AG09309 (cell line): ENCODE data around the gene SERPINB6.
"Not testable (repeated sequence)": the region's sequence is repeated elsewhere in the genome, so short reads cannot be mapped to it uniquely, and the experiment has no call there.

Experiments
- DNase-seq: peaks from one replicate; pipeline ENCODE4 v3.0.0-alpha.2; 2010; ENCODE audit warnings: low read depth
- H3K4me3 ChIP-seq: 2 replicates; pipeline ENCODE4 v1.5.1; 2011; ENCODE audit warnings: mild to moderate bottlenecking, low read depth, low read length, moderate library complexity; ENCODE audit not compliant: control insufficient read depth
- TF ChIP-seq, protein P1 (sequence below): IDR thresholded peaks from 2 replicates; pipeline ENCODE4 v1.5.1; 2011; ENCODE audit warnings: mild to moderate bottlenecking, low read depth, low read length, inconsistent platforms; ENCODE audit not compliant: insufficient read depth, control insufficient read depth; ENCODE audit errors: missing control alignments

The SERPINB6 gene

DNA sequence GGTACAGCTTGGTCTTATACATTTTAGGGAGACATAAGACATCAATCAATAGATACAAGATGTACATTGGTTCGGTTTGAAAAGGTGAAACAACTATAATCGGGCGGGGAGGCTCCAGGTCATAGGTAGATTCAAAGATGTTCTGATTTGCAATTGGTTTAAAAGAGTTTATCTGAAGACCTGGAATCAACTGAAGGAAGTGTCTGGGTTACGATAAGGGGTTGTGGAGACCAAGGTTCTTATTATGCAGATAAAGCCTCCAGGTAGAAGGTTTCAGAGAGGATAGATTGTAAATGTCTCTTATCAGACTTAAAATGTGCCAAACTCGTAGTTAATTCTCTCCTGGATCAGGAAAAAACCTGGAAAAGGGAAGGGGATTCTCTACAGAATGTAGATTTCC is 5.9 kb upstream of the SERPINB6 start:
- TF ChIP-seq, protein P1, sequence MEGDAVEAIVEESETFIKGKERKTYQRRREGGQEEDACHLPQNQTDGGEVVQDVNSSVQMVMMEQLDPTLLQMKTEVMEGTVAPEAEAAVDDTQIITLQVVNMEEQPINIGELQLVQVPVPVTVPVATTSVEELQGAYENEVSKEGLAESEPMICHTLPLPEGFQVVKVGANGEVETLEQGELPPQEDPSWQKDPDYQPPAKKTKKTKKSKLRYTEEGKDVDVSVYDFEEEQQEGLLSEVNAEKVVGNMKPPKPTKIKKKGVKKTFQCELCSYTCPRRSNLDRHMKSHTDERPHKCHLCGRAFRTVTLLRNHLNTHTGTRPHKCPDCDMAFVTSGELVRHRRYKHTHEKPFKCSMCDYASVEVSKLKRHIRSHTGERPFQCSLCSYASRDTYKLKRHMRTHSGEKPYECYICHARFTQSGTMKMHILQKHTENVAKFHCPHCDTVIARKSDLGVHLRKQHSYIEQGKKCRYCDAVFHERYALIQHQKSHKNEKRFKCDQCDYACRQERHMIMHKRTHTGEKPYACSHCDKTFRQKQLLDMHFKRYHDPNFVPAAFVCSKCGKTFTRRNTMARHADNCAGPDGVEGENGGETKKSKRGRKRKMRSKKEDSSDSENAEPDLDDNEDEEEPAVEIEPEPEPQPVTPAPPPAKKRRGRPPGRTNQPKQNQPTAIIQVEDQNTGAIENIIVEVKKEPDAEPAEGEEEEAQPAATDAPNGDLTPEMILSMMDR, result no peak
- H3K4me3 ChIP-seq, result no peak overlapping the region
- DNase-seq, result no peak

- TF ChIP-seq, protein P1, result no peak
- DNase-seq, result no peak
- H3K4me3 ChIP-seq, result no peak overlapping the region
Observed at GRCh38 chr6:2976571-2977085, 5.3 kb upstream of the SERPINB6 start.

DNA sequence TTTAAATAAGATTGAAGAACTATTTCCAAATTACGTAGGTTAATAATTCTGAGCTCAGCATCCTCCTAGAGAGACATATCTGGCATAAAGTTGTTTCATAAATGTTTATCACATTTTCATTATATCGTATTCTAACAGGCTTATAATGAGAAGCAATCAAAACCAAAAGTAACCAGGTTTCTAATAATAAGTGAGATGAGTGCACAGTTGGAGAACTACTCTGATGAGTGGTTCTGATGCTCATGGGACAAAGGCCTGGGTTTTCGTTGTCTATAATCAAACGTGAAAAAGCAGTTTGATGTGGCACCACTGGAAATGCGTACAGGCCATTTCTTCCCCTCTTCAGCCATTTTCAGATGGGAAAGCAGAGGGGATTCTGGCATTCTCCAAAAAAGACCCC is 4.7 kb upstream of the SERPINB6 start:
- DNase-seq, result no peak
- TF ChIP-seq, protein P1, result no peak
- no peak overlapping the region for H3K4me3 ChIP-seq

DNA sequence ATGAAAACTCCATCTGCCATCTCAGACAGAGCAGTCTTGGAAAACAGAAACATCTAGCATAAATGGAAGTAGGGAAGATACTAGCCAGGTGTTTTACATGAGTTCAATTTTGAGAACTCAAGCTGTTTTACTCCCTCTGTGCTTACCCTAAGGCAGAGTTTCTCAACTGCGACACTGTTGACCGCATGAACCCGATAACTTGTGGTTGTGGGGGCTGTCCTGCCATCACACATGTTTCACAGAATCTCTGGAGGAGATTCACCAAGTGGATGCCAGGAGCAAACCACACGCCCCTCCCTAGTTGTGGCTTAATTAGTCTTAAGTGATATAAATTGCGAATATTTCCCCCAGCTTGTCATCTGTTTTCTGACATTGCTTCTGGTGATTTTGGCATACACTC is 2.3 kb upstream of the SERPINB6 start:
- no peak overlapping the region for H3K4me3 ChIP-seq
- TF ChIP-seq, protein P1, result no peak
- DNase-seq, result no peak

GRCh38 chr6:2973180-2973579 is 1.8 kb upstream of the SERPINB6 start:
- DNase-seq, H3K4me3 ChIP-seq: not testable (repeated sequence)

GRCh38 chr6:2972685-2973084 is 1.3 kb upstream of the SERPINB6 start:
- not testable (repeated sequence) for DNase-seq, H3K4me3 ChIP-seq

DNA sequence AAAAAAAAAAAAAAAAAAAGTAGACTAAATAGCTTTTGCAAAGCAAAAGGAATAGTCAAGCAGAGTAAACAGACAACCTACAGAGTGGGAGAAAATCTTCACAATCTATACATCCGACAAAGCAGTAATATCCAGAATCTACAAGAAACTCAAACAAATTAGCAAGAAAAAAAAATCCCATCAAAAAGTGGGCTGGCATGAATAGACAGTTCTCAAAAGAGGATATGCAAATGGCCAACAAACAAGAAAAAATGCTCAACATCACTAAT is 786 bp upstream of the SERPINB6 start:
- not testable (repeated sequence) for DNase-seq
- peak overlapping the region; percentile 64 for H3K4me3 ChIP-seq

DNA sequence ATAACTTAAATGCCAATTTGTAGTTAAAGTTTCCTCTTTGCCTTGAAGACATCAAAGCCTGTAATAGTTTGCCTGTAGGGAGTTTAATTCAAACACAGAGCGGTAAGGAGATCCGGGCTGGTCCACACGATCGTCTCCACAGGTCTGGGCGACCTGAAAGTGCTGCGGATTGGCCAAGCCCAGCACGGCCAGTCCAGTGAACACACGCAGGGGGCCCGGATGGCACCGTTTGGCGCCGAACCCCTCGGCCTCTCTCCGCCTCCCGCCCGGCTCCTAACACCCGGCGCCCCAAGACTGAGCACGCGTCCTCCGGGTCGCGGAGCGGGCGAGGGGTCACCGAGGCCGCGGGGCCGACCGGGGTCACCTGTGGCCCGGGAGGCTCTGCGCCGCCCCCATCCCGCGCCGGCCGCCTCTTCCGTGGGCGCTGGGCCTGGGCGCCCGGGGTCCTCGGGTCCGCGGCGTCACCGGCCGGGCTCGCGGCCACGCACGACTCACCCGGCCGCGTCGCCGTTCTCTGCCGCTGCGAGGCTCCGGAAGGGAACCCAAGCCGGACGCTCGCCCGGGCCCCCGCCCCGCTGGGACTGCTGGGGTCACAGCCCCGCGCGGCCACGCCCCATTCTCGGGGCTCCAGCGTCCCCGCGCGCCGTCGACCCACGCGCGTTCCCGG is 481 bp downstream of the SERPINB6 start:
- no peak for DNase-seq
- TF ChIP-seq, protein P1, result no peak
- H3K4me3 ChIP-seq, result peak overlapping the region; percentile 64
